ENCODE results near the gene LMO3.

LMO3 gene

GRCh38 chr12:16606117-16606200, at the start of gene LMO3:
Gene LMO3 (minus strand): TSS chr12:16606162. CDS start chr12:16600860, 5,302 bp downstream.
- peaks cover 19% of the 10 kb centered on the region for H3K9me3 Mint-ChIP-seq
- H3K27ac Mint-ChIP-seq (ENCODE audit: low read depth): no peak within 1 kb of the TSS
- no peaks in the 10 kb centered on the region for H3K4me1 Mint-ChIP-seq
- no peak for DNase-seq (ENCODE audit: low spot score in 2 of 2)
- H3K27me3 Mint-ChIP-seq: peaks cover 18% of the 10 kb centered on the region
- H3K36me3 Mint-ChIP-seq (ENCODE audit: insufficient read depth): no peaks in the 10 kb centered on the region
- ATAC-seq (replicated peaks; ENCODE audit: extremely low read depth, poor library complexity, severe bottlenecking): no peak
- H3K4me3 Mint-ChIP-seq: no peak within 1 kb of the TSS

- no peak overlapping the region for H3K27ac Mint-ChIP-seq (ENCODE audit: low read depth)
- H3K36me3 Mint-ChIP-seq (ENCODE audit: insufficient read depth): no peaks in the 10 kb centered on the region
- H3K9me3 Mint-ChIP-seq: peaks cover 16% of the 10 kb centered on the region
- H3K4me1 Mint-ChIP-seq: no peaks in the 10 kb centered on the region
- ATAC-seq (replicated peaks; ENCODE audit: extremely low read depth, poor library complexity, severe bottlenecking): no peak
- no peak overlapping the region for H3K4me3 Mint-ChIP-seq
- DNase-seq (ENCODE audit: low spot score in 2 of 2): no peak
- H3K27me3 Mint-ChIP-seq: no peaks in the 10 kb centered on the region
Observed at GRCh38 chr12:16636435-16637055, 30.6 kb upstream of the LMO3 start.

- Mint-ChIP-seq H3K4me1 (no peaks in the 10 kb centered on the region), H3K9me3 (peaks cover 18% of the 10 kb centered on the region)
Observed at GRCh38 chr12:16634786-16635185, 28.8 kb upstream of the LMO3 start.

GRCh38 chr12:16626991-16627390, 21.0 kb upstream of the LMO3 start:
- peaks cover 11% of the 10 kb centered on the region for H3K9me3 Mint-ChIP-seq
- DNase-seq (ENCODE audit: low spot score in 2 of 2) (no peak), ATAC-seq (replicated peaks; ENCODE audit: extremely low read depth, poor library complexity, severe bottlenecking) (no peak)
- H3K36me3 Mint-ChIP-seq (ENCODE audit: insufficient read depth): no peaks in the 10 kb centered on the region
- H3K27me3 Mint-ChIP-seq: no peaks in the 10 kb centered on the region
- H3K27ac Mint-ChIP-seq (ENCODE audit: low read depth): no peak overlapping the region
- no peaks in the 10 kb centered on the region for H3K4me1 Mint-ChIP-seq
- no peak overlapping the region for H3K4me3 Mint-ChIP-seq

More at GRCh38 chr12:16634786-16635185, 28.8 kb upstream of the LMO3 start:
- no peaks in the 10 kb centered on the region for H3K36me3 Mint-ChIP-seq (ENCODE audit: insufficient read depth)
- no peak overlapping the region for H3K27ac Mint-ChIP-seq (ENCODE audit: low read depth)
- no peak for ATAC-seq (replicated peaks; ENCODE audit: extremely low read depth, poor library complexity, severe bottlenecking)
- DNase-seq (ENCODE audit: low spot score in 2 of 2): no peak
- H3K4me3 Mint-ChIP-seq: no peak overlapping the region
- no peaks in the 10 kb centered on the region for H3K27me3 Mint-ChIP-seq

GRCh38 chr12:16622338-16622737, 16.4 kb upstream of the LMO3 start:
- Mint-ChIP-seq H3K36me3 (ENCODE audit: insufficient read depth) (no peaks in the 10 kb centered on the region), H3K27me3 (no peaks in the 10 kb centered on the region), H3K9me3 (peaks cover 16% of the 10 kb centered on the region), H3K27ac (ENCODE audit: low read depth) (no peak overlapping the region), H3K4me3 (no peak overlapping the region), H3K4me1 (no peaks in the 10 kb centered on the region)
- ATAC-seq (replicated peaks; ENCODE audit: extremely low read depth, poor library complexity, severe bottlenecking): no peak
- DNase-seq (ENCODE audit: low spot score in 2 of 2): no peak

GRCh38 chr12:16619537-16619936, 13.6 kb upstream of the LMO3 start:
- Mint-ChIP-seq H3K27ac (ENCODE audit: low read depth) (no peak overlapping the region), H3K4me1 (no peaks in the 10 kb centered on the region), H3K36me3 (ENCODE audit: insufficient read depth) (no peaks in the 10 kb centered on the region), H3K9me3 (peaks cover 16% of the 10 kb centered on the region), H3K27me3 (no peaks in the 10 kb centered on the region), H3K4me3 (no peak overlapping the region)
- DNase-seq (ENCODE audit: low spot score in 2 of 2): no peak
- no peak for ATAC-seq (replicated peaks; ENCODE audit: extremely low read depth, poor library complexity, severe bottlenecking)

- peaks cover 16% of the 10 kb centered on the region for H3K9me3 Mint-ChIP-seq
- no peak for DNase-seq (ENCODE audit: low spot score in 2 of 2)
Observed at GRCh38 chr12:16618256-16618655, 12.3 kb upstream of the LMO3 start.

GRCh38 chr12:16613199-16613598, 7.2 kb upstream of the LMO3 start:
- no peak for DNase-seq (ENCODE audit: low spot score in 2 of 2)
- no peak for ATAC-seq (replicated peaks; ENCODE audit: extremely low read depth, poor library complexity, severe bottlenecking)
- H3K4me1 Mint-ChIP-seq: no peaks in the 10 kb centered on the region
- peaks cover 10% of the 10 kb centered on the region for H3K9me3 Mint-ChIP-seq
- H3K36me3 Mint-ChIP-seq (ENCODE audit: insufficient read depth): no peaks in the 10 kb centered on the region
- H3K27me3 Mint-ChIP-seq: peaks cover under 1% of the 10 kb centered on the region
- no peak overlapping the region for H3K27ac Mint-ChIP-seq (ENCODE audit: low read depth)
- no peak overlapping the region for H3K4me3 Mint-ChIP-seq

More at GRCh38 chr12:16618256-16618655, 12.3 kb upstream of the LMO3 start:
- no peak for ATAC-seq (replicated peaks; ENCODE audit: extremely low read depth, poor library complexity, severe bottlenecking)
- H3K36me3 Mint-ChIP-seq (ENCODE audit: insufficient read depth): no peaks in the 10 kb centered on the region
- H3K4me1 Mint-ChIP-seq: no peaks in the 10 kb centered on the region
- H3K4me3 Mint-ChIP-seq: no peak overlapping the region
- H3K27ac Mint-ChIP-seq (ENCODE audit: low read depth): no peak overlapping the region
- H3K27me3 Mint-ChIP-seq: no peaks in the 10 kb centered on the region

GRCh38 chr12:16612647-16613046, 6.7 kb upstream of the LMO3 start:
- H3K4me1 Mint-ChIP-seq: no peaks in the 10 kb centered on the region
- no peak overlapping the region for H3K4me3 Mint-ChIP-seq
- peaks cover 5% of the 10 kb centered on the region for H3K9me3 Mint-ChIP-seq
- ATAC-seq (replicated peaks; ENCODE audit: extremely low read depth, poor library complexity, severe bottlenecking) (no peak), DNase-seq (ENCODE audit: low spot score in 2 of 2) (no peak)
- H3K27me3 Mint-ChIP-seq: peaks cover 6% of the 10 kb centered on the region
- H3K27ac Mint-ChIP-seq (ENCODE audit: low read depth): no peak overlapping the region
- H3K36me3 Mint-ChIP-seq (ENCODE audit: insufficient read depth): no peaks in the 10 kb centered on the region

GRCh38 chr12:16611146-16611545, 5.2 kb upstream of the LMO3 start:
- Mint-ChIP-seq H3K36me3 (ENCODE audit: insufficient read depth) (no peaks in the 10 kb centered on the region), H3K9me3 (peaks cover 10% of the 10 kb centered on the region), H3K27ac (ENCODE audit: low read depth) (no peak overlapping the region), H3K4me3 (no peak overlapping the region), H3K4me1 (no peaks in the 10 kb centered on the region), H3K27me3 (peaks cover 18% of the 10 kb centered on the region)
- ATAC-seq (replicated peaks; ENCODE audit: extremely low read depth, poor library complexity, severe bottlenecking): no peak
- DNase-seq (ENCODE audit: low spot score in 2 of 2): no peak

GRCh38 chr12:16610743-16611142, 4.8 kb upstream of the LMO3 start:
- Mint-ChIP-seq H3K36me3 (ENCODE audit: insufficient read depth) (no peaks in the 10 kb centered on the region), H3K4me3 (no peak overlapping the region), H3K27ac (ENCODE audit: low read depth) (no peak overlapping the region), H3K27me3 (peaks cover 18% of the 10 kb centered on the region), H3K4me1 (no peaks in the 10 kb centered on the region), H3K9me3 (peaks cover 10% of the 10 kb centered on the region)
- no peak for DNase-seq (ENCODE audit: low spot score in 2 of 2)
- no peak for ATAC-seq (replicated peaks; ENCODE audit: extremely low read depth, poor library complexity, severe bottlenecking)

GRCh38 chr12:16610001-16610585, 4.1 kb upstream of the LMO3 start:
- ATAC-seq (replicated peaks; ENCODE audit: extremely low read depth, poor library complexity, severe bottlenecking): no peak
- no peak for DNase-seq (ENCODE audit: low spot score in 2 of 2)
- Mint-ChIP-seq H3K36me3 (ENCODE audit: insufficient read depth) (no peaks in the 10 kb centered on the region), H3K4me3 (no peak overlapping the region), H3K27ac (ENCODE audit: low read depth) (no peak overlapping the region), H3K27me3 (peaks cover 18% of the 10 kb centered on the region), H3K9me3 (peaks cover 10% of the 10 kb centered on the region), H3K4me1 (no peaks in the 10 kb centered on the region)

- Mint-ChIP-seq H3K36me3 (ENCODE audit: insufficient read depth) (no peaks in the 10 kb centered on the region), H3K4me3 (no peak overlapping the region), H3K27me3 (peaks cover 18% of the 10 kb centered on the region), H3K27ac (ENCODE audit: low read depth) (no peak overlapping the region), H3K9me3 (peaks cover 10% of the 10 kb centered on the region), H3K4me1 (no peaks in the 10 kb centered on the region)
- ATAC-seq (replicated peaks; ENCODE audit: extremely low read depth, poor library complexity, severe bottlenecking): no peak
- DNase-seq (ENCODE audit: low spot score in 2 of 2): no peak
Observed at GRCh38 chr12:16608946-16609539, 3.1 kb upstream of the LMO3 start.
